Measurements from ENCODE around the gene GRID1.

Gene GRID1

DNA sequence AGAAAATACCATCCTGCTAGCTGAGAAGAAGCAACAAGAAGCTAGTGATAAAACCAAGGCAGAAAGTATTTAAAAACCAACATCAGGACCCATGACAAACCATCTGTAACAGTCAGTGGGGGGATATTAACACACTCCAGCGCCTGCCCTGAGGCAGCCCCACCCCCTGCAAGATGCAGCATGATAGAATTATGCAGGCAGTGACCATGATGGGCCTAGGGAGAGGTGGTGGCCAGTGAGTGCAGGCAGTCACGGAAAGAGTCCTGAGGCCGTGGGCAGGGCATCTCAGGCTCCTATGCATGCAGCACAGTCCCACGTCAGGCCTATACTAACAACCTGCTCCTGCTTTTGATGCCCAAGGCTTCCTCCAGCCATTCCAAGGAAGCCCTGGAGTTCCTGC, 686.9 kb downstream of the GRID1 start:
- no peak overlapping the region for H3K9ac ChIP-seq (ENCODE audit: low read length)
- no peak overlapping the region for H3K4me2 ChIP-seq (ENCODE audit: low read length)
- H3F3A ChIP-seq (ENCODE audit: insufficient read depth, low read length): no peaks in the 10 kb centered on the region
- no peak overlapping the region for H3K4me3 ChIP-seq (ENCODE audit: low read depth, low read length, poor library complexity, severe bottlenecking)
- no peaks in the 10 kb centered on the region for H3K27me3 ChIP-seq (ENCODE audit: insufficient read depth, low read length)
- no peaks in the 10 kb centered on the region for H3K9me2 ChIP-seq (ENCODE audit: low read depth, low read length)
- TF ChIP-seq CTCF (IDR thresholded peaks at IDR 0.05; ENCODE audit: low read length) (no peak), EZH2 (IDR thresholded peaks at IDR 0.05; ENCODE audit: borderline replicate concordance, low read length) (no peak)
- H3K4me1 ChIP-seq (ENCODE audit: insufficient read depth, low read length, severe bottlenecking): no peaks in the 10 kb centered on the region
- no peaks in the 10 kb centered on the region for H4K20me1 ChIP-seq (ENCODE audit: insufficient read depth, low read length)
- H3K9me3 ChIP-seq (ENCODE audit: low read length): no peaks in the 10 kb centered on the region
- no peaks in the 10 kb centered on the region for H3K79me2 ChIP-seq (ENCODE audit: insufficient read depth, low read length)
- no peak overlapping the region for H2AFZ ChIP-seq (ENCODE audit: low read length)
- no peaks in the 10 kb centered on the region for H3K36me3 ChIP-seq (ENCODE audit: insufficient read depth, low read length)
- no peak overlapping the region for H3K27ac ChIP-seq (ENCODE audit: low read depth, low read length, poor library complexity, severe bottlenecking)

DNA sequence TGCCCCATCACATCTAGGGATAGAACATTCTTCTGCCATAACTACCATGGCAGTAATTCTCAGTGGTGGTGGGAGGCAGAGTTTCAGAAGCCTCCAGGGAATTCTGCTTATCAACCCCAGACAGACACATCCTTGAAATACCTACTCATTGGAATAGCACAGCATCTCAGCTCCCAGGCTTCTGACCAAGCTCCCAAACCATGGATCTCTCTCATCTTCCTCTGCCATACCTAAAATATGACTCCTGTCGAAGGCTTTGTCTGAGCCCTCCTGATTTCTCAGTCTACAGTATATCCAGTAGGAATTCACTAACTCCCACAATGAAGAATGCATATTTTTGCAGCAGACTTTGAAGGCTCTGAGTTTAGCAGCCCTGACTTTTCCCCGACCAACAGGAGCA, 687.5 kb downstream of the GRID1 start:
- Histone ChIP-seq H3K36me3 (ENCODE audit: insufficient read depth, low read length) (no peaks in the 10 kb centered on the region), H3K4me3 (ENCODE audit: low read depth, low read length, poor library complexity, severe bottlenecking) (no peak overlapping the region), H3K27ac (ENCODE audit: low read depth, low read length, poor library complexity, severe bottlenecking) (no peak overlapping the region), H2AFZ (ENCODE audit: low read length) (no peak overlapping the region), H3K4me1 (ENCODE audit: insufficient read depth, low read length, severe bottlenecking) (no peaks in the 10 kb centered on the region), H3K9me3 (ENCODE audit: low read length) (no peaks in the 10 kb centered on the region), H3K9ac (ENCODE audit: low read length) (no peak overlapping the region), H3K9me2 (ENCODE audit: low read depth, low read length) (no peaks in the 10 kb centered on the region), H3K4me2 (ENCODE audit: low read length) (no peak overlapping the region), H4K20me1 (ENCODE audit: insufficient read depth, low read length) (no peaks in the 10 kb centered on the region), H3K27me3 (ENCODE audit: insufficient read depth, low read length) (no peaks in the 10 kb centered on the region), H3F3A (ENCODE audit: insufficient read depth, low read length) (no peaks in the 10 kb centered on the region), H3K79me2 (ENCODE audit: insufficient read depth, low read length) (no peaks in the 10 kb centered on the region)
- no peak for TF ChIP-seq CTCF (IDR thresholded peaks at IDR 0.05; ENCODE audit: low read length)
- TF ChIP-seq EZH2 (IDR thresholded peaks at IDR 0.05; ENCODE audit: borderline replicate concordance, low read length): no peak

DNA sequence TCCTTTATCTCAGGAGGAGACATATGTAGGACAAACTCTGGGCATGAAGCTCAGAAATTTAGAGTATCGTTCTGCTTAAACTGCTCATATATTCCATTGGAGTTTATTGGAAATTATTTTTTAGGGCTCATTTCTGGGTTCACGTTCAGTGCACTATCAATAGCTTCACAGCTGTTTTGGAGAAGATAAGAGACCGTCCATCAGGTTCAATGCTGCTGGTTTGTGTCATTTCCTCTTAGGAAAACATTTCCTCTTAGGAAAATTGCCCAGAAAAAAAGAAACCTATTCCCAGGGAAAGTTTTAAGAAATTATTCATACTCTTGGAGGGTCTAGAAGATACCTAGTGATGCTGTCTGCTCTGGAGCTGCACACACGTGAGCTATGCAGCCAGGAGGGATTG, 691.7 kb downstream of the GRID1 start:
- no peaks in the 10 kb centered on the region for H3F3A ChIP-seq (ENCODE audit: insufficient read depth, low read length)
- H4K20me1 ChIP-seq (ENCODE audit: insufficient read depth, low read length): no peaks in the 10 kb centered on the region
- no peak overlapping the region for H3K4me3 ChIP-seq (ENCODE audit: low read depth, low read length, poor library complexity, severe bottlenecking)
- H3K4me1 ChIP-seq (ENCODE audit: insufficient read depth, low read length, severe bottlenecking): no peaks in the 10 kb centered on the region
- no peak overlapping the region for H3K4me2 ChIP-seq (ENCODE audit: low read length)
- H3K27me3 ChIP-seq (ENCODE audit: insufficient read depth, low read length): no peaks in the 10 kb centered on the region
- no peaks in the 10 kb centered on the region for H3K9me2 ChIP-seq (ENCODE audit: low read depth, low read length)
- H3K9me3 ChIP-seq (ENCODE audit: low read length): no peaks in the 10 kb centered on the region
- TF ChIP-seq EZH2 (IDR thresholded peaks at IDR 0.05; ENCODE audit: borderline replicate concordance, low read length) (no peak), CTCF (IDR thresholded peaks at IDR 0.05; ENCODE audit: low read length) (no peak)
- H3K27ac ChIP-seq (ENCODE audit: low read depth, low read length, poor library complexity, severe bottlenecking): no peak overlapping the region
- no peaks in the 10 kb centered on the region for H3K79me2 ChIP-seq (ENCODE audit: insufficient read depth, low read length)
- no peak overlapping the region for H3K9ac ChIP-seq (ENCODE audit: low read length)
- no peak overlapping the region for H2AFZ ChIP-seq (ENCODE audit: low read length)
- H3K36me3 ChIP-seq (ENCODE audit: insufficient read depth, low read length): no peaks in the 10 kb centered on the region
